ENCODE measurements around the gene TREML1.

The TREML1 gene

DNA sequence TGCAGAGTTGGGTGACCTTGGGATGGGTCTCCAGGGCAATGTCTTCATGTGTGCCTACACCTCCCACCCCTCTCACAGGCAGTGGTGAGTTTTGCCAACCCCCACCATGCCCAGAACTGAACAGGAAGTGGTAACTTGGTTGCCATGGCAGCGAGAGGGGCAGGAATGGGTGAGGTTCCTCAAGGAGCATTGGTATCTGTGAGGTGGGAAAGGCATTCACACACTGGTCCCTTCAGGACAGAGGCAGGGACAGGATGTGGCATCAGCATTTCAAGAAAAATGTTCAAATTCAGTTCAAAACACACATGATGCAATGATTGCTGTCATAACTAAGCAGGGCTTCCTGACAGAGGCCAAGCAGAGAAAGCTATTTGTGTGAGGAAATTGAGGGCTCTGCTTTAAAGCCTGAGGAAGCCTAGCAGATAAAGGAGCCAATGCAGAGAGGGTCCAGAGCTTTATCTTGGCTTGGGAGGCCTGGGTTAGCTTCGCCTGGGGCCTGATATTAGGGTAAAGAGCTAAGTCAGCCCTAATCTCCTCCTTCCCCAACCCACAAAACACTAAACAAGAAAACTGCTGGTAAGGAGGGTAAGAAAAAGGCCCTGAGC is 46.3 kb upstream of the TREML1 start:
- no peak overlapping the region for H3K4me3 ChIP-seq (ENCODE audit: low read depth, low read length)
- CTCF ChIA-PET: interaction anchor here (0.9 to 1.5 kb wide), 2 partner anchors 9 to 176 kb away, joined by 3 to 7 read pairs; no protein-coding TSS in a partner anchor
- POLR2A ChIA-PET: no interaction called here
- H3K9me3 ChIP-seq (ENCODE audit: control insufficient read depth, insufficient read depth, low read depth, low read length): no peaks in the 10 kb centered on the region
- no peaks in the 10 kb centered on the region for H3K4me1 ChIP-seq (ENCODE audit: control insufficient read depth, insufficient read depth, low read length)
- H3K36me3 ChIP-seq (ENCODE audit: control insufficient read depth in 2 of 2, insufficient read depth in 1 of 2, low read length in 2 of 2): no peaks in the 10 kb centered on the region
- no peak overlapping the region for H3K27ac ChIP-seq (ENCODE audit: extremely low read depth, low read depth, low read length)
- TF ChIP-seq ZNF692 (tag by site-specific recombination; IDR thresholded peaks at IDR 0.05): no peak
- peak; percentile 43; the same call in 1 of the 2 replicates for TF ChIP-seq PRDM10 (tag by site-specific recombination; IDR thresholded peaks at IDR 0.05)

GRCh38 chr6:41199552-41200246 is 45.6 kb upstream of the TREML1 start:
- no peaks in the 10 kb centered on the region for H3K9me3 ChIP-seq (ENCODE audit: control insufficient read depth, insufficient read depth, low read depth, low read length)
- no peak overlapping the region for H3K27ac ChIP-seq (ENCODE audit: extremely low read depth, low read depth, low read length)
- H3K36me3 ChIP-seq (ENCODE audit: control insufficient read depth in 2 of 2, insufficient read depth in 1 of 2, low read length in 2 of 2): no peaks in the 10 kb centered on the region
- TF ChIP-seq MEIS1 (CRISPR knock-in tag; IDR thresholded peaks at IDR 0.05; ENCODE audit: borderline replicate concordance) (no peak), ZBTB17 (tag by site-specific recombination; IDR thresholded peaks at IDR 0.05) (peak; percentile 74)
- no peak overlapping the region for H3K4me3 ChIP-seq (ENCODE audit: low read depth, low read length)
- ChIA-PET CTCF (interaction anchor here (0.9 to 1.5 kb wide), 3 partner anchors 8 to 176 kb away, joined by 3 to 7 read pairs (median 3); no protein-coding TSS in a partner anchor), POLR2A (no interaction called here)
- no peaks in the 10 kb centered on the region for H3K4me1 ChIP-seq (ENCODE audit: control insufficient read depth, insufficient read depth, low read length)

DNA sequence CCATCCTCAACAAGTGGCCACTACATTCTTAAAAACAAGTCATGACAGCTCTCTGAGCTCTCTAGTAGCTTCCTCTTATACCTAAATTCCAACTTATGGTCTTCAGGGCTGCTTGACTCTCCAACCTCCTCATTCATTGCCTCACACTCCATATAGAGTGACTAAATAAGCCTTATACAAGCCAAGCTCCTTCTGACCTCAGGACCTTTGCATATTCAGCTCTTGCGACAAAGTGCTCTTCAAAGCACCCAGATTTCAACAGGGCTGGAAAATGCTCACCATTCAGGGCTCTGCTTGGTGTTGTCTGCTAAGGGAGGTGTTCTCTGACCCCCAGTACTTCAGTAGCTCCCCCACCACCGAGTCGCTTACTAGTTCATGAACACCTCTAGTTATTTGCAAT is 43.1 kb upstream of the TREML1 start:
- Histone ChIP-seq H3K4me3 (ENCODE audit: low read depth, low read length) (no peak overlapping the region), H3K9me3 (ENCODE audit: control insufficient read depth, insufficient read depth, low read depth, low read length) (no peaks in the 10 kb centered on the region)

More for the DNA sequence above, 43.1 kb upstream of the TREML1 start:
- TF ChIP-seq ZNF184 (tag by site-specific recombination; IDR thresholded peaks at IDR 0.05) (no peak), ZNF677 (tag by site-specific recombination; IDR thresholded peaks at IDR 0.05) (no peak), SCRT1 (tag by site-specific recombination; IDR thresholded peaks at IDR 0.05; ENCODE audit: borderline replicate concordance) (no peak), ZBTB21 (tag by site-specific recombination; IDR thresholded peaks at IDR 0.05) (no peak), ZSCAN16 (tag by site-specific recombination; IDR thresholded peaks at IDR 0.05) (no peak), ZBTB48 (tag by site-specific recombination; IDR thresholded peaks at IDR 0.05) (no peak), GFI1B (tag by site-specific recombination; IDR thresholded peaks at IDR 0.05) (no peak), ZNF623 (tag by site-specific recombination; IDR thresholded peaks at IDR 0.05) (peak; percentile 72), ZNF155 (tag by site-specific recombination; IDR thresholded peaks at IDR 0.05) (no peak), SCRT2 (tag by site-specific recombination; IDR thresholded peaks at IDR 0.05) (0 out of 2 replicates have a peak, but pooled peaks have one; percentile 29), ZNF596 (tag by site-specific recombination; IDR thresholded peaks at IDR 0.05) (no peak)
- TF ChIP-seq, protein P1, sequence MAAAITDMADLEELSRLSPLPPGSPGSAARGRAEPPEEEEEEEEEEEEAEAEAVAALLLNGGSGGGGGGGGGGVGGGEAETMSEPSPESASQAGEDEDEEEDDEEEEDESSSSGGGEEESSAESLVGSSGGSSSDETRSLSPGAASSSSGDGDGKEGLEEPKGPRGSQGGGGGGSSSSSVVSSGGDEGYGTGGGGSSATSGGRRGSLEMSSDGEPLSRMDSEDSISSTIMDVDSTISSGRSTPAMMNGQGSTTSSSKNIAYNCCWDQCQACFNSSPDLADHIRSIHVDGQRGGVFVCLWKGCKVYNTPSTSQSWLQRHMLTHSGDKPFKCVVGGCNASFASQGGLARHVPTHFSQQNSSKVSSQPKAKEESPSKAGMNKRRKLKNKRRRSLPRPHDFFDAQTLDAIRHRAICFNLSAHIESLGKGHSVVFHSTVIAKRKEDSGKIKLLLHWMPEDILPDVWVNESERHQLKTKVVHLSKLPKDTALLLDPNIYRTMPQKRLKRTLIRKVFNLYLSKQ (tag by site-specific recombination; IDR thresholded peaks at IDR 0.05; ENCODE audit: borderline replicate concordance): no peak
- TF ChIP-seq, protein P2, sequence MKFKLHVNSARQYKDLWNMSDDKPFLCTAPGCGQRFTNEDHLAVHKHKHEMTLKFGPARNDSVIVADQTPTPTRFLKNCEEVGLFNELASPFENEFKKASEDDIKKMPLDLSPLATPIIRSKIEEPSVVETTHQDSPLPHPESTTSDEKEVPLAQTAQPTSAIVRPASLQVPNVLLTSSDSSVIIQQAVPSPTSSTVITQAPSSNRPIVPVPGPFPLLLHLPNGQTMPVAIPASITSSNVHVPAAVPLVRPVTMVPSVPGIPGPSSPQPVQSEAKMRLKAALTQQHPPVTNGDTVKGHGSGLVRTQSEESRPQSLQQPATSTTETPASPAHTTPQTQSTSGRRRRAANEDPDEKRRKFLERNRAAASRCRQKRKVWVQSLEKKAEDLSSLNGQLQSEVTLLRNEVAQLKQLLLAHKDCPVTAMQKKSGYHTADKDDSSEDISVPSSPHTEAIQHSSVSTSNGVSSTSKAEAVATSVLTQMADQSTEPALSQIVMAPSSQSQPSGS (tag by site-specific recombination; IDR thresholded peaks at IDR 0.05; ENCODE audit: low read depth): no peak
- no peaks in the 10 kb centered on the region for H3K36me3 ChIP-seq (ENCODE audit: control insufficient read depth in 2 of 2, insufficient read depth in 1 of 2, low read length in 2 of 2)
- H3K27ac ChIP-seq (ENCODE audit: extremely low read depth, low read depth, low read length): no peak overlapping the region
- POLR2A ChIA-PET: no interaction called here
- no peaks in the 10 kb centered on the region for H3K4me1 ChIP-seq (ENCODE audit: control insufficient read depth, insufficient read depth, low read length)
- CTCF ChIA-PET: interaction anchor here (0.8 to 1.8 kb wide), 3 partner anchors 15 to 122 kb away, joined by 3 to 10 read pairs (median 8); no protein-coding TSS in a partner anchor
